DMS114 treated with DMSO at 0.1 percent for 48 hours (cell line): ENCODE measurements around the gene SLCO2A1.

Experiments used
- DNase-seq: peaks from one replicate; lab custom pipeline; 2025; ENCODE audit not compliant: unreplicated experiment; lab: John Stamatoyannopoulos, UW

Gene SLCO2A1

GRCh38 chr3:133914839-133915600, 114.7 kb downstream of the SLCO2A1 start:
- no peak for DNase-seq

GRCh38 chr3:133910422-133910821, 119.3 kb downstream of the SLCO2A1 start:
- no peak for DNase-seq

DNA sequence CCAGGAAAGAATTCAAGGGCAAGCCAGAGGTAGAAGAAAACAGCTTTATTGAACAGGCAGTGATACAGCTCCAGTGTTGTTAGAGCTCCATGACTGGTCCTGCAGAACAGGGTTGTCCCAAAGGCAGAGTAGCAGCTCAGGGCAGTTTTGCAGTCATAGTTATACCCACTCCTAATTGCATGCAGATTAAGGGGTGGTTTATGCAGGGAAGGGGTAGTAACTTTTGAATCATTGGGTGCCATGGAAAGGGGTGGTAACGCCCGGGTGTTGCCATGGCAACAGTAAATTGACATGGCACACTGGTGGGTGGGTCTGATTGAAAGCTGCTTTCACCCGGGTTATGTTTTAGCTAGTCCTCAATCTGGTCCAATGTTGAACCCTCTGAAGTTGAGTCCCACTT, 124.3 kb downstream of the SLCO2A1 start:
- DNase-seq = no peak

DNA sequence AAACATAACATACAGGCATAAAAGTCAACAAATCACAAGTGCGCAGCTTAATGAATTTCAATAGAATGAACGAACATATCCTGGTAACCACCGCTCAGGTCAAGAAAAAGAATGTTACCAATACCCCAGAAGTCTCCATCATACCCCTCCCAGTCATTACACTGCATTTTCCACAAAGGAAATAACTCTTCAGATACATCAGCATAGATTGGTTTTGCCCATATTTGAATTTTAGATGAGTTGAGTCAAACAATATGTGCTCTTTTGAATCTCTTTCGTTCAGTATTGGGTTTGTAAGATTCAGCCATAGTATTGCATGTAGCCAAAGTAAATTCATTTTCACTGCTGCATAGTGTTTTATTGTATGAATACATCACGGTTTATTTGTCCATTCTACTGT, 127.9 kb downstream of the SLCO2A1 start:
- DNase-seq = no peak

GRCh38 chr3:133901083-133901482, 128.6 kb downstream of the SLCO2A1 start:
- DNase-seq = no peak

DNA sequence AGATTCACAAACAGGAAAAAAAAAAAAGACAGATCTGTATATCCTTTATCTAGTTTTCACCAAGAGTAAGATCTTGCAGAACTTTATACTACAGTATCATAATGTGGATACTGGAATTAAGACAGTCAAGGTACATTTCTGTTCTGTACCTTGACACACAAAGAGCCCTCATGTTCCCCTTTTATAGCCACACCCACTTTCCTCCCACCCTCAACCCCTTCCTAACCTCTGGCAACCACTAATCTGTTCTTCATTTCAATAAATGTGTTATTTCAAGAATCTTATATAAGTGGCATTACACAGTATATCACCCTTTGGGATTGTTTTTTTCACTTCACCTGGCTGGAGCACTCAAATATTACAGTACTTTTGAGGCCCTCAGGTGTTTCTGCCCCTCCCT, 130.4 kb downstream of the SLCO2A1 start:
- DNase-seq = no peak

GRCh38 chr3:133897547-133897946, 132.2 kb downstream of the SLCO2A1 start:
- DNase-seq = no peak

DNA sequence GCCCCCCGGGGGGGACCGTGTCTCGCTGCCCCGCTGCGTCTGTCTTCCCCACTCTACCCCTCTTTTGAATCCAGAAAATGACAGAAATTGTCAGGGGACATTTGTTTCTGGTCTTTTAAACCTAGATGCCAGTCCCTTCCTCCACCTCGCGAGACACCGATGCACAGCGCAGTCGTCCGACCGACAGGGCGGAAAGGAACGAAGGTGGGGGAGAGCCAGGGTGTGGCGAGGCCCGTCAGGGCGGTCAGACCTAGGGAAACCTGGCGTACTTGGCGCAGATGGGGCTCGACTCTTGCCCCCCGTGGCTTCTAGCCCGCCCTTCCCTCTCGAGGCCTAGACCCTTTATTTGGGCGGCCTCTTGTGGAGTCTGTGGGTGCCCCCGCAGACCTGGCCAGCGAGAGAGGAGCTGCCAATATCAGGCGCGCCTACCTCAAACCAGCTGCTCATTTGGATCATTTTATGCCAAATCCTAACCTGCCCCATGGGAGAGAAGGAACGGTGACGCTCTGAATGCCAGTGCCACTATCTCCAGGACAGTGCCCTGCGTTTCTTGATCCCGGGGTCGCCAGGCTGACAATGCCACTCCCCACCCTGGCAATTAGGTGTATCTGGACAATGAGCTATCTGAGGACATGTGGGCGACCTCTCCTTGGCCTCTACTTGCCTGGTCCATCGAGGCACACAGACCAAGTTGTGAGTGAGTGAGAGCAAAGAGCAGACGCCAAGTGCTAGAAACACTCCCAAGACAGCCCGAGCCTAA, 133.5 kb downstream of the SLCO2A1 start:
- peak; percentile 12 for DNase-seq

DNA sequence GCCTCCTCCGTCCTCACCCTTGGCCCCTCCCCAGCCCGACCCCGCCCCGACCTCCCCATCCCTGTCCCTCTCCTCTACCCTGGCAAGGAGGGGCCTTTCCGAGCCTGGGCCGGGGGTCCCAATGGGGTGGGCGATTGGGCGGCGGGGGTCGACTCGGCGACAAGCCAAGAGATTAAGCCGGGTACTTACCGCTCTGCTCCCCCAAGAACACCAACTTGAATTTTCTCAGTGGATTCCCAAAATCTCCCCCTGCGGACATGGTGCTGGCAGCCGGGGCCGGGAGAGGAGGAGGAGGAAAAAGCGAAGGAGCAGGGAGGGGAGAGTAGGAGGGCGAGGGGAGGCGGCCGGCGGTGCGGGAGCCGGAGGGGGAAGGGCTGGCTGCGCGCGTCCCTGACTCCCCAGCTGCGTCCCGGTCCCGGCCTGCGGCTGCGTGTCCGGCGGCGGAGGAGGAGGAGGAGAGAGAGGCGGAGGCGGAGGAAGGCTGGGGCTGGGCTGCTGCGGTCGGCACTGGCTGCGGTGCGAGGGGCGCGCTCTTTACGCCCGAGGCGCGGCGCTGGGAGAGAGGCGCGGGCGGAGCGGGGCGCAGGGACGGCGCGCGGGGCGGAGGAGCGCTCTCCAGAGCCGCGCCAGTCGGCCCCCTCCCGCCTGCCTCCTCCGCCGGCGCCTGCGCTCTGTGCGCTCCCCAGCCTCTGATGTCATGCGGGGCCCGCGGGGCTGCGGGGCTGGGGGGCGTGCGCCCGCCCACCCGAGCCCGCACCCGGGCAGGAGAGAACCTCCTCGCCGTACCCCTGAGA, 134.3 kb downstream of the SLCO2A1 start, which contains the start of gene RAB6B:
RAB6B (minus strand) TSS at position 675 of the 794 bp plus-strand sequence; CDS start at position 259, 416 bp downstream.
- peak; percentile 19 for DNase-seq

GRCh38 chr3:133894353-133895207, 135.1 kb downstream of the SLCO2A1 start:
- DNase-seq = no peak

DNA sequence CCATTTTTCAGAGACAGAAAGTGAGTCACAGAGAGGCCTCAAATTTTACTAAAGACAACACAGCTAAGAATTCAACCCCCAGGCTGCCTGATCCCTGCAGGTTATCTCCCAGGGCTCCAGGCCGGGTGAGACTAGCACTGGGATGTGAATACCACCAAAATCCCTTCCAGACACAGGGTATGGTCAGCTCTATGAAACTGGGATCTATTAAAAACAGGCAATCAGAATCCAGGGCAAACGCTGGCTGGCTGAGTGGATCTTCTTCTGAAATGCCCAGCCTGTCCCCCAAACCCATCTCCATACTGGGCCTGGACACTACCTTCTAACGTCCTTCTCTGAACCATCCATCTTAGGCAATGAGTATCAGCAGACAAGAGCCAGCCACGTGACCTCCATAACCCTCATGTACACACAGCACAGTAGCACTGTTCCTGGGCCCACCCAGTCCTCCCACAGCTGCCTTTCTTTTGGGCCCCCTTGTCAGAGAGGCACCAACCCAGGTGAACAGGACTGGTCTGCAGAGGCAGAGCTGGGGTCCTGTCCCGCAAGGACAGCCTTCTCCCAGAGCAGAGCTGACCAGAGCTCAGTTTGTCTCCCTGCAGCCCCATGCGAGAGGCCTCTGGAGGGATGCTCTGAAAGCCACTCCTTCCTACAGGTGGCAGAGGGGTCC, 135.9 kb downstream of the SLCO2A1 start:
- no peak for DNase-seq

DNA sequence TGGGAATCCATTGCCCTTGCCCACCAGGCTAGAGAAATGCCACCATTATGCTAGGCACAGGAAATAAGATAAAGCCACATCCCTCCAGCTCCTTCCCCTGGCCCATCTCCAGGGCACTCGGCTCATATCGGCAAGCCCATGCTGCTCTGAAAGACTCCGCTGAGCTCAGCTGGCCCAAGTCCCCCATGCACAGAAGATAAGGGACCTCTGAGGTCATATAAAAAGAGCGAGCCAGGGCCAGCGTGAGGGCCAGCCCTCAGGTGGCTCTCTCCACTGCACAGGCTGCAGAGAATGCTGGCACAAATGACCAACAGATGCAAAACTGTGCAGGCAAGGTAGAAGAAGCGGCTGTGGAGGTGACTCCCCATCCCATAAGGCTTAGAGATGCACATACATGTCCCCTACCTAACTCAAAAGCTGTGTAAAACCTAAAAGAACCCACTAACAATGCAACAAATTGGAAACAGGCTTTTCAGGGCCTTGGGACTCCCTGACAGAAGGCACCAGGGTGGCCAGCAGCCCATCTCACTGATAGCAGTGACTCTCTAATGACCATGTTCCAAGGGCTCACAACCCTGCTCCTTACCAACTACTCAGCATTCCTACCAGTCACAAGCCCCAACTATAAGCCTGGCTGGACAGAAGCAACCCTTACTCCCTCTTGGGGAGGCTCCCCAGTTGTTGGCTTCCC, 137.0 kb downstream of the SLCO2A1 start:
- no peak for DNase-seq

GRCh38 chr3:133891662-133892378, 137.9 kb downstream of the SLCO2A1 start:
- DNase-seq = no peak

DNA sequence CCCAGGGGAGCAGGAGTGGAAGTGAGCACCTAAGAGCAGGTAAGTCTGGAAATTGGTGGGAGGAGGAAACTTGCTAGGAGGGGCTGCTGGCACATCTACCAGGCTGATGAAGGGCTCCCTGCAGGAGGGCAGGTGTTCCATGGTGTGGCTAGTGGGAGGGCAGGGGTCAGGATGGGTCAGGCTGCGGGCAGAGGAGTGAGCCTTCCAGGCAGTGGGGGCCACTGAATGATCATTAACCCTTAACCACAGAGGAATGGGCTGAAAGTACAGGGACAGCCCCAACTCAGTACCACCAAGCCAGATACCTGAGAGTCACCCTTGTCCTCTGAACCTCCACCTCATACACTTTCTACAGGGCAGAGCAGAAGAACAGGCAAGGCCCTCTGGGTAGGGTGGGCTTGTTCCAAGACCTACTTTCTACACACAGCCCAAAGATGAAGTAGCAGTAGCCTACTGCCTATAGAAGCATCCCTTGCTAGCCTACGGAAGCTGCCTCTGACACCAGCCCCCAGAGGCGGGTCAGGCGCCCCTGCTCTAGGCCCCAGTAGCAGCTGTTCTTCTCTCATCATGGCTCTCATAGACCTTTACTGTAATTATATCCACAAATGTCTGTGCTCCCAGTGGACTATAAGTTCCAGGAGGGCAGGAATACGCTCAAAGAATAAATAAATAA, 138.6 kb downstream of the SLCO2A1 start:
- no peak for DNase-seq

DNA sequence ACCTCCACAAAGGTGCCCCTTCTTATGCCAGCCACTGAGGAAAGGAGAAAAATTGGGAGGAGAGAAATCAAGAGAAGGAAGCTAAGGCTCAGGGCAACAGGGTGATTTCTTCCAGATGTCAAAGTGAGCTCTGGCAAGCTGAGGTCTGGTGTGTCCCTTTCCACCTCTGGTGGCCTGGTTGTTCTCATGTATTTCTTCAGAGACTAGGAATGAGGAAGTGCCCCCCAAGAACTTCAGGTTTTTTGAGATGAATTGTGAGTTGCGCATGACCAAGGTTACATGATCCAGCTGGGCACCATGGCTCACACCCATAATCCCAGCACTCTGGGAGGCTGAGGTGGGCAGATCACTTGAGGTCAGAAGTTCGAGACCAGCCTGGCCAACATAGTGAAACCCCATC, 139.7 kb downstream of the SLCO2A1 start:
- DNase-seq = no peak

GRCh38 chr3:133888726-133889340, 140.9 kb downstream of the SLCO2A1 start:
- DNase-seq = no peak

GRCh38 chr3:133887803-133888703, 141.7 kb downstream of the SLCO2A1 start:
- DNase-seq = no peak
